Motor neuron (in vitro differentiated cells): ENCODE results near the gene TAF11L3. TPM values are rescaled to one million over a fixed set of nuclear protein-coding genes. Genes with fewer than 3 reads are reported as not detected.
"Not testable (repeated sequence)": the region's sequence is repeated elsewhere in the genome, so short reads cannot be mapped to it uniquely, and the experiment has no call there.

Experiments
- ATAC-seq, 8 experiments: fragments of 200-7000 bp; cut with Tn5 transposase; replicated peaks in 6 of 8; 2 replicates each; pipeline ENCODE4 v1.8.0; 2021; ENCODE audit warnings: mild to moderate bottlenecking in 8 of 8, moderate library complexity in 8 of 8
- H3K27ac ChIP-seq, 2 donors: fragments of 250-450 bp; sonication (Bioruptor Pico); 2 replicates each; pipeline ENCODE4 v1.9.0; 2021; ENCODE audit warnings: antibody characterized with exemption in 2 of 2, mild to moderate bottlenecking in 2 of 2, moderate library complexity in 1 of 2
- H3K4me1 ChIP-seq, 2 donors: fragments of 250-450 bp; sonication (Bioruptor Pico); replicated peaks in 1 of 2; 2 replicates each; pipeline ENCODE4 v1.6.1; 2021; ENCODE audit warnings: antibody characterized with exemption in 2 of 2, mild to moderate bottlenecking in 2 of 2, moderate library complexity in 1 of 2
- H3K4me3 ChIP-seq, 5 donors: fragments of 250-450 bp; sonication (Bioruptor Pico); 2 replicates each; pipeline ENCODE4 v1.9.0; 2021; ENCODE audit warnings: antibody characterized with exemption in 5 of 5, mild to moderate bottlenecking in 5 of 5, moderate library complexity in 4 of 5
- WGBS, 10 experiments: fragments of 450-650 bp; shearing (Covaris generic); methylation state at CpG; one replicate each; pipeline ENCODE4 v1.0.0; 2022; 5-methylcytosine and 5-hydroxymethylcytosine counted together
- in situ Hi-C, 9 experiments: fragments of 400-800 bp; cut with MboI; loops; one replicate each; pipeline ENCODE4 v1.15.0; 2021; ENCODE audit warnings: low sequenced_read_pairs in 9 of 9, low pct_unique_long_range_greater_than_20kb in 2 of 9; ENCODE audit not compliant: unreplicated experiment in 9 of 9
- total RNA-seq, 8 experiments: library from RNA; unstranded; fragments of 300-600 nt; gene quantifications; 2 replicates each; pipeline versions ENCODE4 v1.2.3 to v1.2.4, GENCODE V29; 2022

TAF11L3 gene
- total RNA-seq, 8 experiments from 2014 or later: not detected

DNA sequence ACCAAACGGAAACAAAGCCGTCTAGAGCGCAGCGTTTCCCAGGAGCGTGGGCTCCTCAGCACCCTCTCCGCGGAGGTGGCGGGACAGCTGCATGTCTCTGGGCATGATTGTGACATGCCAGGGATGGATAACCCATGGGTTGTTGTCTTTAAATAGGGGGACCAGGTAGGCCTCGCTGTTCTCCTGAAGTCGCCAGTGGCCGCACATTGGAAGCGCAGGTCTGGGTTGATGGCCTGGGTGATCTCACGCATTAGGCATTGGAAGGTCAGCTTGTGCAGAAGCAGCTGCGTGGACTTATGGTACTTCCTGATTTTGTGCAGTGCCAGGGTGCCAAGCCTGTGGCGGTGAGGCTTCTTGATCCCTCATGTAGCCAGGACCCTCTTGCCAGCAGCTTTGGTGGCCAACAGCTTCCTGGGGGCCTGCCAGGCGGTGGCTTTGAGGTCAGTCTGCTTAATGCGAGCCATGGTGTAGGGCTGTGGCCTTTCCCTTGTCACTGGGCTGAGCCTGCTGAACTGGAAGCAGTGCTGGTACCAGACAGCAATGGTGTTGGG lies 6.3 kb upstream of the TAF11L3 start:
- H3K4me1 ChIP-seq: no peaks in the 10 kb centered on the region
- ATAC-seq: no peak
- in situ Hi-C loops: no loop called here
- H3K27ac ChIP-seq: no peak overlapping the region
- H3K4me3 ChIP-seq: no peak overlapping the region
- WGBS, 10 experiments: 0 to 100% (median 97%) methylated on average over 1 to 12 of the region's 17 CpGs; no CpG with 5 or more reads in 3 of the 10 experiments

DNA sequence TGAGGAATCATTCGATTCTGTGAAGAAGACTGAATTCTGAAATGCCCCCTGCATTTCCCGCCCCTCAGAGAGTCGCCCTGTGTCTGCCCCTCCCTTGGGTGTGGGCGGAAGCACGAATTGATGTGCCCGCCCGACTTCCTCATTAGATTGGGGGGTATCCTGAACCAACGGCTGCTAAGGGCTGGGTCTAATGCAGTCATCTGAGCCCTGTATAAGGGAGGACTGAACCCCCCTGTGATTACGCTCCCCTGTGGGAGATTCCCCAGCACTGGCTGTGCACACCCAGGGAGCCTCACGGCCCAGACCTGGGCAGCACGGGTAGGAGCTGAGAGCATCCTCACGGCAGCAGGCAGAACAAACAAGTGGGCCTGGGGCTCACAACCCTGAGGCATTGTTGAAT lies 641 bp upstream of the TAF11L3 start:
- no CpG with 5 or more reads among the region's 12 CpGs for WGBS, 10 experiments
- ATAC-seq, H3K4me3 ChIP-seq, in situ Hi-C loops, H3K4me1 ChIP-seq, H3K27ac ChIP-seq: not testable (repeated sequence)

DNA sequence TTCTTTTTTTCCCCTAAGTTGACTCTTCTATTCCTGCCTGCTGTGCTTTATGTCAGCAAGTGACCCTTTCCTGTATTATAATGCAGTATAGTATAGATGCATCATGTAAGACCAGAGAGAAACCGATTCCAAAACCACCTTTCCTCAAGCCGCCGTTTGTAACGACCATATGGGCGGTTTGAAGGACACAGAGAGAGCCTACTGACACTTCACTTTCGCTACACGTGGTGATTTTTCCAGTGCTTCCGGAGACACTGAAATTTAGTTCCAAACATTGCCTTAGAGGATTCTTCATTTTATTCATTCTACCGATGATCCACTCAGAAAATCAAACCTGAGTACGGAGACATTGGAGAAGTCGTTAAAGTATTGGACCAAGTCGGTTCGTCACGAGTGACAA lies 1.3 kb downstream of the TAF11L3 start:
- in situ Hi-C loops, ATAC-seq, H3K4me1 ChIP-seq, H3K4me3 ChIP-seq, H3K27ac ChIP-seq: not testable (repeated sequence)
- WGBS, 10 experiments: no CpG with 5 or more reads among the region's 14 CpGs

DNA sequence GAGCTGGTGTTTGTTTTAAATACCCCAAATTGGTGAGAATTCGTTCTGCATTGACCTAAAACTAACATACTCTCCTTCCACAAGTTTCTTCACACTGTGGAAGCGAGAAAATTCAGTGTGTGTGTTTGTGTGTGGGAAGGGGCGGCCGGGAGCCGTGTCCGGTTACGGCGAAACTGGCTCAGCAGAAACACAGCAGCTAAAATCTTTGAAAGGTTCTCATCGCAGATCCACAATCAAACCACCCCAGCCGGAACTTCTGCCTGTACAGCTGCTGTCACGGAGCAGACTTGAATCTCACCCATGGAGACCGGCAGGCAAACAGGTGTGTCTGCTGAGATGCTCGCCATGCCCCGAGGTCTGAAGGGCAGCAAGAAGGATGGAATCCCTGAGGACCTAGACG lies 3.3 kb downstream of the TAF11L3 start, which contains the start of gene TAF11L4:
TAF11L4 (plus strand) TSS at position 301 of the 400 bp plus-strand sequence.
- H3K4me1 ChIP-seq, ATAC-seq, H3K4me3 ChIP-seq, H3K27ac ChIP-seq, in situ Hi-C loops: not testable (repeated sequence)
- WGBS, 10 experiments: no CpG with 5 or more reads among the region's 15 CpGs

DNA sequence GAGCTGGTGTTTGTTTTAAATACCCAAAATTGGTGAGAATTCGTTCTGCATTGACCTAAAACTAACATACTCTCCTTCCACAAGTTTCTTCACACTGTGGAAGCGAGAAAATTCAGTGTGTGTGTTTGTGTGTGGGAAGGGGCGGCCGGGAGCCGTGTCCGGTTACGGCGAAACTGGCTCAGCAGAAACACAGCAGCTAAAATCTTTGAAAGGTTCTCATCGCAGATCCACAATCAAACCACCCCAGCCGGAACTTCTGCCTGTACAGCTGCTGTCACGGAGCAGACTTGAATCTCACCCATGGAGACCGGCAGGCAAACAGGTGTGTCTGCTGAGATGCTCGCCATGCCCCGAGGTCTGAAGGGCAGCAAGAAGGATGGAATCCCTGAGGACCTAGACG lies 6.8 kb downstream of the TAF11L3 start, which contains the start of gene TAF11L5:
TAF11L5 (plus strand) TSS at position 301 of the 400 bp plus-strand sequence.
- in situ Hi-C loops, H3K4me1 ChIP-seq, H3K27ac ChIP-seq, ATAC-seq, H3K4me3 ChIP-seq: not testable (repeated sequence)
- WGBS, 10 experiments: no CpG with 5 or more reads among the region's 15 CpGs

DNA sequence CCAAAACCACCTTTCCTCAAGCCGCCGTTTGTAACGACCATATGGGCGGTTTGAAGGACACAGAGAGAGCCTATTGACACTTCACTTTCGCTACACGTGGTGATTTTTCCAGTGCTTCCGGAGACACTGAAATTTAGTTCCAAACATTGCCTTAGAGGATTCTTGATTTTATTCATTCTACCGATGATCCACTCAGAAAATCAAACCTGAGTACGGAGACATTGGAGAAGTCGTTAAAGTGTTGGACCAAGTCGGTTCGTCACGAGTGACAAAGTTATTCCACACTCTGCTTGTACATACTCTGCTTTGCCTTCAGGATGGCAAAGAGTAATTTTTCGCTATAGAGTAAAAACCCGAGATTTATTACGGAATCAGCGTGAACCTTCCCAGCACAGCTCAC lies 8.3 kb downstream of the TAF11L3 start:
- H3K27ac ChIP-seq, ATAC-seq, in situ Hi-C loops, H3K4me3 ChIP-seq, H3K4me1 ChIP-seq: not testable (repeated sequence)
- WGBS, 10 experiments: 40 to 93% (median 78%) methylated on average over 2 to 7 of the region's 17 CpGs; no CpG with 5 or more reads in 4 of the 10 experiments

DNA sequence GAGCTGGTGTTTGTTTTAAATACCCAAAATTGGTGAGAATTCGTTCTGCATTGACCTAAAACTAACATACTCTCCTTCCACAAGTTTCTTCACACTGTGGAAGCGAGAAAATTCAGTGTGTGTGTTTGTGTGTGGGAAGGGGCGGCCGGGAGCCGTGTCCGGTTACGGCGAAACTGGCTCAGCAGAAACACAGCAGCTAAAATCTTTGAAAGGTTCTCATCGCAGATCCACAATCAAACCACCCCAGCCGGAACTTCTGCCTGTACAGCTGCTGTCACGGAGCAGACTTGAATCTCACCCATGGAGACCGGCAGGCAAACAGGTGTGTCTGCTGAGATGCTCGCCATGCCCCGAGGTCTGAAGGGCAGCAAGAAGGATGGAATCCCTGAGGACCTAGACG lies 10.2 kb downstream of the TAF11L3 start, which contains the start of gene TAF11L6:
TAF11L6 (plus strand) TSS at position 301 of the 400 bp plus-strand sequence.
- ATAC-seq, H3K4me3 ChIP-seq, H3K27ac ChIP-seq, in situ Hi-C loops, H3K4me1 ChIP-seq: not testable (repeated sequence)
- no CpG with 5 or more reads among the region's 15 CpGs for WGBS, 10 experiments

Other genes with a start within 250 kb of the TAF11L3 start
- gene TAF11L2, start 20.1 kb upstream of the TAF11L3 start, total RNA-seq: not detected
- gene TAF11L4, start 3.4 kb downstream of the TAF11L3 start, total RNA-seq: not detected
- 1 to 10 TPM in 5 of 8 experiments, not detected in 3; 1.4 to 8.5 (median 2.1) TPM for gene TAF11L5, start 6.9 kb downstream of the TAF11L3 start, total RNA-seq
- not detected for gene TAF11L6, start 10.3 kb downstream of the TAF11L3 start, total RNA-seq
- gene TAF11L7, start 67.4 kb downstream of the TAF11L3 start, total RNA-seq: 1 to 10 TPM in 2 of 8 experiments, not detected in 6; 2.0 to 2.3 TPM
- not detected for gene TAF11L8, start 72.6 kb downstream of the TAF11L3 start, total RNA-seq
- gene TAF11L9, start 76.0 kb downstream of the TAF11L3 start, total RNA-seq: not detected
- 1 to 10 TPM in 5 of 8 experiments, not detected in 3; 1.4 to 8.5 (median 2.1) TPM for gene TAF11L10, start 79.5 kb downstream of the TAF11L3 start, total RNA-seq
- gene TAF11L11, start 85.8 kb downstream of the TAF11L3 start, total RNA-seq: under 1 TPM in 3 of 8 experiments, not detected in 5; 0.21 to 0.29 (median 0.24) TPM
- gene TAF11L12, start 92.0 kb downstream of the TAF11L3 start, total RNA-seq: under 1 TPM in 2 of 8 experiments, not detected in 6; 0.28 to 0.32 TPM
- gene TAF11L13, start 113.7 kb downstream of the TAF11L3 start, total RNA-seq: under 1 TPM in 1 of 8 experiments, not detected in 7; 0.42 TPM
- under 1 TPM in 1 of 8 experiments, not detected in 7; 0.54 TPM for gene TAF11L14, start 116.1 kb downstream of the TAF11L3 start, total RNA-seq